Neutrophil (primary cell): Measurements from ENCODE around the gene DEFB108B.
A peak's percentile ranks its signal among the peaks of the same experiment; 100 is the strongest.
"Not testable (repeated sequence)": the region's sequence is repeated elsewhere in the genome, so short reads cannot be mapped to it uniquely, and the experiment has no call there.

ENCODE experiments used
- H3K27ac ChIP-seq: fragments of 200-600 bp; sonication (generic); 2 replicates; pipeline ENCODE4 v1.5.1; 2016; ENCODE audit warnings: mild to moderate bottlenecking, moderate library complexity
- H3K27me3 ChIP-seq: fragments of 200-600 bp; sonication (generic); 2 replicates; pipeline ENCODE4 v1.6.0; 2016; ENCODE audit warnings: mild to moderate bottlenecking
- H3K36me3 ChIP-seq: fragments of 200-600 bp; sonication (generic); 2 replicates; pipeline ENCODE4 v1.5.1; 2017
- H3K4me1 ChIP-seq, 2 experiments: fragments of 200-600 bp in 1 of 2; sonication (generic) in 1 of 2; 1 replicate in 1 of 2; 2 replicates in 1 of 2; pipeline versions ENCODE4 v1.5.1 to v1.6.1; 2013 to 2016; ENCODE audit warnings: low read depth in 1 of 2, low read length in 1 of 2, mild to moderate bottlenecking in 1 of 2, moderate library complexity in 1 of 2; ENCODE audit not compliant: control insufficient read depth in 1 of 2, insufficient read depth in 1 of 2
- H3K4me3 ChIP-seq, 2 experiments: fragments of 200-600 bp in 1 of 2; sonication (generic) in 1 of 2; 1 replicate in 1 of 2; 2 replicates in 1 of 2; pipeline ENCODE4 v1.5.1; 2013 to 2016; ENCODE audit warnings: low read depth in 1 of 2, low read length in 1 of 2, mild to moderate bottlenecking in 1 of 2, moderate library complexity in 1 of 2
- H3K9me3 ChIP-seq: fragments of 200-600 bp; sonication (generic); 2 replicates; pipeline ENCODE4 v1.5.1; 2016
- CTCF ChIP-seq: fragments of 200-600 bp; sonication (generic); IDR thresholded peaks from 2 replicates; pipeline ENCODE4 v1.5.1; 2016; ENCODE audit warnings: antibody characterized with exemption

The DEFB108B gene

DNA sequence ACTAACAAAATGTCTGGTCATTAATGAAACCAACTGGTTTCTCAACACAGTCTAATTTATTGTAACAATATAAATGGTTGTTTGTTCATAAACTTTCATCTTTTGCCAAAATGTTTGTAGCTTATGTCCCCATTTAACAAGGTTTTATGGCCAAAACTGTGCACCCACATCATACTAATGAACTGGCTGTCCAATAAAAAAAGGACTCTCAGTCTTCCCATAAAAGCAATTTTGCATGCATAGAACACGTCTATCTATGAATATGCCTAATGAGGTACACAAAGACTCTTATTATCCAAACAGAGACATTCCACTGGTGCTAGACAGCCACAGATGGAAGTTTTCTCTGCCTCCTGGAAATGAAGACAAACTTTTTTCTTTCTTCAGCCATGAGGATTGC is at the start of gene DEFB108B:
Gene DEFB108B, plus strand, starts transcription at position 390 of the 400 bp plus-strand sequence. Its CDS starts 0 bp downstream, at position 390.
- H3K9me3 ChIP-seq, H3K36me3 ChIP-seq, H3K27ac ChIP-seq, H3K4me1 ChIP-seq, H3K4me3 ChIP-seq, H3K27me3 ChIP-seq: not testable (repeated sequence)

DNA sequence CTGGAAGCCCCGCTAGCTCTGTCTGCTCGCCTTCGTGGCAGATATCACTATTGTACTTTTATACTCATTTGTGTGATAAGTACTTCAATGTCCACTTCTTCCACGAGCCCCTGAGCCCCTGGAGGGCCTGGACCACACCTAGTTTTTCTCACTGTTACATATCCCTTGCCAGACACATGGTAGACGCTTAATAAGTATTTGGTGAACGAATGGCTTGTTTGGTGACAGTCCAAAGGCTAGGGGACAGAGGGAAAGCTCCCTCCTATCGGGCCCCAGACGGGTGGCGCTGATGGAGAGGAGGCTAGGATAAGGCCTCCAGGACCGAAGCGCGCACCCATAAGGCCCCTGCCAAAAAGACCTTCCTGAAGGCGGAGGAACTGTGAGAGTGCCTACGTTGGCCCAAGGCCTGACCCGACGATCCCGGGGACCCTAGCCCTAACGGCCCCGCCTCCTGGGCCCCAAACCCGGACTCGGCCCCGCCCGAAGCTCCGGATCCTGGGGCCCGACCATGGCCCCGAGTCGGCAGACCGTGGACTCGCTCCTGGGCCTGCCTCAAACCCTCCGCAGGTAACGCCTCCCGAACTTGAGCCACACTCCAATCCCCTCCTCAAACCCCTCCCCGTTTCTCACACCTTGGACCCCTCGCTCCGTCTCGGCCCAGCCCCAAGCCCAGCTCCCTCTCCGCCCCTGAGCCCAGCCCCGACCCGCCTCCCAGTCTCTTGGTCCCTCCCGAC is 46.7 kb upstream of the DEFB108B start:
- H3K27me3 ChIP-seq, H3K36me3 ChIP-seq, H3K9me3 ChIP-seq: not testable (repeated sequence)
- peak overlapping the region; percentile 63 to 71 for H3K4me3 ChIP-seq
- peaks cover 3 to 11% of the 10 kb centered on the region in 2 experiments for H3K4me1 ChIP-seq
- H3K27ac ChIP-seq = peak overlapping the region; percentile 80

DNA sequence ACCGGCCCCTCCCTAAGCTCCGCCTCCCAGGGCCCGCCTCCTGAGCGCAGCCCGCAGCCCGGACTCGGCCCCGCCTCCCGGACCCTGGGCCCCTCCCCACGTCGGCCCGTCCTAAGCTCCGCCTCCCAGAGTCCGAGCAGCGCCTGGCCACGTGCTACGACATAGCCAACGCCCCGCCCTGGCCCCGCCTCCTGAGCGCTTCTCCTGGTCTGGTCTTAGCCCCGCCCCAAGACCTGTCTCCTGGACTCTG is 46.2 kb upstream of the DEFB108B start:
- H3K27me3 ChIP-seq, H3K36me3 ChIP-seq, H3K9me3 ChIP-seq: not testable (repeated sequence)
- peaks cover 3 to 11% of the 10 kb centered on the region in 2 experiments for H3K4me1 ChIP-seq
- H3K4me3 ChIP-seq = peak overlapping the region; percentile 63 to 71
- peak overlapping the region; percentile 80 for H3K27ac ChIP-seq

DNA sequence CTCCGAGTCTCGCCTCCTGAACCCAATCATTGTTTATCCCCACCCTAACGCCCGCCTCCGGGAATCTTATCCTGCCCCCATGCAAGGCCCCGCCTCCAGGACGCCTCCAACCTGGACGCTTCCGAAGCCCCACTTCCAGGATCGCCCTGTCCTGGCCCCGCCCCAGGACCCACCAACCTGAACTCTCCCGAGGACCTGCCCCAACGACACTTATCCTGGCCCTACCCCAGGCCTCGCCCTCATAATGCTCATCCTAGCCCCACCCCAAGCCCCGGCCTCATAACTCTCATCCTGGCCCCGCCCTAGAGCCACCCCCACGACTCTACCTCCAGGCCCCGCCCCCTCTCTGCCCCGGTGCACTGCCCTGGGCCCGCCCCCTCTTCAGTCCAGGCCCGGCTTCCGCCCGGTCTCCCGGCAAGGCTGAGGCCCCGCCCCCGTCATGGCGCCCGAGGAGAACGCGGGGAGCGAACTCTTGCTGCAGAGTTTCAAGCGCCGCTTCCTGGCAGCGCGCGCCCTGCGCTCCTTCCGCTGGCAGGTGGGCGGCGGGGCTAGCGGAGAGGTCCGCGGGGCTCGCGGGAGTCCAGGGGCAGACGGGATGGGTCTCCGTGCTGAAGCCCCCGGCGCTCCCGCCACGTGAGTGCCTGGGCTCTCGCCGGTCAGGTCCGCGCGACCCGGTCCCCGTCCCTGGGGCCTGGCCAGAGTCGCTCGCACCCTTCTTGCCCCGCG is 45.7 kb upstream of the DEFB108B start:
- Histone ChIP-seq H3K4me1 (peaks cover 3 to 11% of the 10 kb centered on the region in 2 experiments), H3K36me3 (no peaks in the 10 kb centered on the region), H3K27me3 (peaks cover 6% of the 10 kb centered on the region), H3K27ac (peak overlapping the region; percentile 80), H3K4me3 (peak overlapping the region; percentile 63 to 71), H3K9me3 (no peaks in the 10 kb centered on the region)
- TF ChIP-seq CTCF = no peak

DNA sequence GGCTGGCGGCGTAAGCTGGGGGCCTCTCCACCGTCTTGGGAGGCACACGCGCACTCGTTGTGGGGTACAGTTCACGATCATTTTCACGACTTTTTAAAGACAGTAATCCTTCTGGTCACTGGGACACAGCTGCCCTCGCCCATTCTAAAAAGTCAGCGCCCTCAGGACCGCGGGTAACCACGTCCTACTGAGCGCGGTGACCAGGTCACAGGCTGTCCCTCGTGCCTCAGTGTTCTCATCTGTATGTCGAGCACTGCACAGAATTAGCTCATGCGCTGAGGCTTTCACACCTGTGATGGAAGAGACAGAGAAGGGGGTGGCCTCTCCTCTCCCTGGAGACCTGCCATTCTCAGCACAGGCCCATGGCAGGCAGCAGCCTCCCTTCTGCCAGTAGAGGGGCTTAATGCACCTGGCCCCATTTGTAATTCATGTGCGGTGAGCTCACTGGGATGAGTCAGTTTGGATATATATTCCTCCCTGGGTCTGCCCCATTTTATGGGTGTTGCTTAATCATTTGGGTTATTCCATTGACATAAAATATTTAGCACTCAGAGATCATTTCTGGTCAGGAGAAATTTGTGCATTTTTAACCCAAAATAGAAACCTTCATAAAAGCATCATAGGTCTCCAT is 45.1 kb upstream of the DEFB108B start:
- Histone ChIP-seq H3K27ac (peak overlapping the region; percentile 80), H3K4me1 (peaks cover 3 to 11% of the 10 kb centered on the region in 2 experiments), H3K4me3 (peak overlapping the region; percentile 60 to 71)
- H3K27me3 ChIP-seq, H3K9me3 ChIP-seq, H3K36me3 ChIP-seq: not testable (repeated sequence)

DNA sequence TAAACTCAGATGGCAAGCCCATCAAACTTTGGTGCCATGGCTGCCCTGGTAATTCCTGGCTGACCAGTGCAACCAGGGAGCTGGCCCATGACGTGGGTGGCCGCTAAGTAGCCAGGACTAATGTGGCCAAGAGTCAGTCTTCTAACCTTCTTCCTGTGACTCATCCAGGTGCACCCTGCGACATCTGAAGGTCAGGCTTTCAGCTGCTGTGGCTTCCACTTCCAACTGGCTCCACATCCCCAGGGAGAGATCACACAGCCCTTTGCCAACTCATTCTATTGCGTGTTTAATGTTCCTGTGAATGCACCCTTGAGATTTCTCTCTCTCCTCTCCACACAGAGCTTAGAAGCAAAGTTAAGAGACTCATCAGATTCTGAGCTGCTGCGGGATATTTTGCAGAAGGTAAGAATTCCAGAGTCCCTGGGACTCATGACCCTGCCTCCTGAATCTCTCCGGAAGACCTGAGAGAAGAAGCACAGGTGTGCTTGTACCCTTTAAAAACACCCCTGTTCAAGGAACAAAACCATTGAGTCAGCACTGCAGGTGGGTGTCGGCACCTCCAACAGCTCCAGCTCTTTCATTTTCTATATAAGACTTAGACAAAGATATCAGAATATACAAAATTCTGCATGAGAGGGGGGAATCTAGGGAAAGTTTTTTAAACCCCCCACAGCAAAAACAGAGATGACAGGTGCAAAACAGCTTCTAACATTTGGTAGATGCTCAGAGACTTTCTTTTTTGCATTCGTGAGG is 43.4 kb upstream of the DEFB108B start:
- not testable (repeated sequence) for H3K36me3 ChIP-seq, H3K9me3 ChIP-seq, H3K27ac ChIP-seq, H3K27me3 ChIP-seq, H3K4me3 ChIP-seq
- H3K4me1 ChIP-seq = peaks cover 3 to 11% of the 10 kb centered on the region in 2 experiments

DNA sequence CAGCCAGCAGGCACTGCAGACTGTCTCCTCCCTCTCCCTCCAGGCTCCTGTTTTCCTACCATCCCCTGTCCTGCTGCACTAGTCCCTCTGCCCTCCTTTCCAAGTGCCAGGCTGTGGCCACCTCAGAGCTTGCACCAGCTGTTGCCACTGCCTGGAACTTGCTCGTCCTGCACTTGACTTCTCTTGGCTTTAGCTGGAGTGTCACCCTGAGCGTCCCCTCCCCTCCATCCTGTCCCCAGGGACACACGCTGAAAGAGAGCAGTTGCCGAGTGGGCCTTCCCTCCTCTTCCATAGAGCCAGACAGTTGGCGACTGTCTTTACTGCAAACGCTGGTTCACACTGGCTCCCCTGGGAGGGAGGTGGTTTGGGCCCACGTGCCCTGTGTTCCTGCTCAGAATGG is 41.9 kb upstream of the DEFB108B start:
- H3K27me3 ChIP-seq, H3K27ac ChIP-seq, H3K4me1 ChIP-seq, H3K36me3 ChIP-seq, H3K9me3 ChIP-seq, H3K4me3 ChIP-seq: not testable (repeated sequence)

GRCh38 chr11:71792621-71793235 is 40.3 kb upstream of the DEFB108B start:
- TF ChIP-seq CTCF = peak; percentile 57
- not testable (repeated sequence) for H3K27ac ChIP-seq

DNA sequence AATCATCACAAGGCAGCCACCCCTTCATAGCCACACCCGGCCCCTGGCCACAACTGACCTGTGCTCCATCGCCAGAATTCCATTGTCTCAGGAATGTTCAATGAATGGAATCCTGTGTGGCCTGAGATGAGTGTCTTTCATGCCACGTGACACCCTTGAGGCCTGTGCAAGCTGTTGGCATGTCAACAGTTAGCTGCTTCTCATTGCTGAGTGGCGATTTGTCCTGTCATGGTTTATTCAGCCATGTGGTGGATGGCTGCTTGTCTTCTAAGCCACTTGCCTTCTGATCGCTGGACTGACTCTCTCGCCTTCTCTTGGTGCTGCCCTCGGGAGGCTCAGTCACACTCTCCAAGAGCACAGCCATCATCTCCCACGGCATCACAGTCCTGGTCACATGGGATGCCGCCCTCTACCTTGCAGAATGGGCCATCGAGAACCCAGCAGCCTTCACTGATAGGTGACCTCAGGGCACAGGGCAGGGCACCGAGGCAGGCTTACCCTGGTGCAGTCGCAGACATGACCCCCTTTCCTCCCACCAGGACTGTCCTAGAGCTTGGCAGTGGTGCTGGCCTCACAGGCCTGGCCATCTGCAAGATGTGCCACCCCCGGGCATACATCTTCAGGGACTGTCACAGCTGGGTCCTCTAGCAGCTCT is 38.5 kb upstream of the DEFB108B start:
- H3K27ac ChIP-seq, H3K4me3 ChIP-seq, H3K4me1 ChIP-seq, H3K36me3 ChIP-seq, H3K27me3 ChIP-seq, H3K9me3 ChIP-seq: not testable (repeated sequence)

More at GRCh38 chr11:71792621-71793235, 40.3 kb upstream of the DEFB108B start:
- H3K9me3 ChIP-seq, H3K4me1 ChIP-seq, H3K27me3 ChIP-seq, H3K4me3 ChIP-seq, H3K36me3 ChIP-seq: not testable (repeated sequence)

GRCh38 chr11:71795236-71795635 is 37.8 kb upstream of the DEFB108B start:
- H3K9me3 ChIP-seq, H3K27me3 ChIP-seq, H3K4me1 ChIP-seq, H3K36me3 ChIP-seq, H3K27ac ChIP-seq, H3K4me3 ChIP-seq: not testable (repeated sequence)
